Measurements from ENCODE around the gene MYH11.

DNA sequence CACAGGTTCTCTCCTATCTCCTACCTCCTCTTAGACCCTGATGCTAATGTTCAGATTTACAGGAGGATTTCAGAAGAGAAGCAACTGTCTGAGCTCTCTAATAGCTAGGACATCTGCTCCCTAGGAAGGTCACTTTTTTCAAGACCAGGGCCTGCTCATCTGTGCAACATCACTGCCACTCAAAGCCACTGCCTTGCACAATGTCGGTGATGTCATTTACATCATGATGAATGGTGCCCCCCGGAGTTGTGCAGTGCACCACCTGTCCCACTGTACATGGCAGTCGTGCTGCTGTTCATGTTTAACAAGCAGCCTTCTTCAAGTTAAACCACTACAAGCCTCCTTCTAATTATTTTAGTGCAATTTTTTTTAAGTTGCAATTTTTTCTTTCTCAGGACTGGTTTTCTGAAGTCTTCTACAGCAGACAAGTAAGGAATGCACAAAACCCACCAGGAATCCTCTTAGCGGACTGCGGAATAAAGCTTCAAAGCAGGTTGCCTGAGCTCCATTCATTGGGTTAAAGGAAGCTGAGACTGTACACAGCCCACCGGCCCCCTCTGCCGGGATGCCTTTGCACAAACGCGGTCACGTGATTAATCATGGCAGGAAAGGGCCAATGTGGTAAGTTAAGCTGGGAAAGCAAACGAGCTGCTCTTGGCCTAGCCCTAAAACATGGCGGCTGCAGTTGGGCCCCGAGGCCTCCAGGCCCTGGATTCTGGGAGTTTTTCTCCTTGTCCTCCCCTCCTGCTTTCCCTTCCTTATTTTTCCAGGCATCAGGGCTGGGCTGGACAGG, 74.1 kb downstream of the MYH11 start:
- TF ChIP-seq POLR2A (IDR thresholded peaks at IDR 0.05; ENCODE audit: low read depth, low read length) (no peak), TAF1 (IDR thresholded peaks at IDR 0.05; ENCODE audit: low read depth, low read length) (no peak), POLR2AphosphoS5 (IDR thresholded peaks at IDR 0.05; ENCODE audit: low read depth, low read length) (no peak), POU2F2 (IDR thresholded peaks at IDR 0.05; ENCODE audit: low read depth, low read length) (no peak)

Data from GM12891 (cell line).